ENCODE results near the gene POU5F2.

POU5F2 gene

DNA sequence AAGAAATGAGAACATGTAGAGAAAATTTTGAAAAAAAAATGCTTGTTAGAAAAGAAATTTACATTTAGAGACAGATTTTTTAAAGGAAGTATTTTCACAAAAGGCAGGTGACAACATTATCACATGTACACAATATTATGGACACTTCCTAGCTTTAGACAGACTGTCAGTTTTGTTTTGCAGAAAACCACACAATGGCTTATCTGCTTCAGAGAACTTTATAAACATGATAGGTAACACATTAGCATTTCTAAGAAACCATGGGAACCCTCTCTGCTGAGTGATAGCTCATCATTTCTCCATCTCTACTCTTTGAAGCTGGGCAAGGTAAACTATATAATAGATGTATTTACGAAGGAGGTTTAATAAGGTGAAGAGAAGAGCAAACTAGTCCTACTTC lies 25.6 kb downstream of the POU5F2 start:
- no peak for DNase-seq

DNA sequence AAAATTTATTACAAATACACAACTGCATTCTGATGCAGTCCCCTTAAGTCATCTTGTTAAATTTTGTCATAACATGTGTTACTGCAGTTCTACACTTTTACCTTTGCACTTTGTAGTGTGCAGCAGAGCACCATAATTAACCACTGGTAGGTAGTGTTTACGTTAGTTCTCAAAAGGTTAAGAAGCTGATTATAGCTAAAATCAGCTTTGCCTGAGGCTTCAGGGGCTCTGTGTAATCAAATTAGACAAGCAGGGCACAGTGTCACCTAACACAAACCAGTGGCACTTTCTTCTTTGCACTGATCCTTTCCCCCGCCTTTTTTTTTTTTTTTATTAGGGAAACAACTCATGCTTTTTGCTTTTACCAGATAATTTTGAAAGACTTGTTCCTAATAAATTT lies 26.1 kb downstream of the POU5F2 start:
- peak; percentile 3 for DNase-seq

GRCh38 chr5:93708442-93708841 lies 33.0 kb downstream of the POU5F2 start:
- DNase-seq = no peak

DNA sequence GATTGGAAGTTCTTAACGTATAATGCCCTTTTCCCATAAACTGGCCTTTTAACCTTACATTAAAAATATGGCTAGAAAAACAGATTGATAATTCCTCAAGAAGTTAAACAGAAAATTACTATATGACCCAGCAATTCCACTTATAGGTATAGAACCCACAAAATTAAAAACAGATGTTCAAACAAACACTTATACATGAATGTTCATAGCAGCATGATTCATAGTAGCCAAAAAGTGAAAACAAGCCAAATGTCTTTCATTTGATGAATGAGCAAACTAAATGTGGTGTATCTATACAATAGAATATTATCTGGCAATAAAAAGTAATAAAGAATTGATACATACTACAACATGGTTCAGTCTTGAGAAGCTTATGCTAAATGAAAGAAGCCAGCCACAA lies 35.5 kb downstream of the POU5F2 start:
- no peak for DNase-seq

- DNase-seq = no peak
Measured at GRCh38 chr5:93704996-93705395, 36.4 kb downstream of the POU5F2 start.

GRCh38 chr5:93691997-93692396 lies 49.4 kb downstream of the POU5F2 start:
- DNase-seq = no peak

Measured in NCI-H526 treated with DMSO at 0.1 percent for 48 hours (cell line).